GM19099 (cell line): Measurements from ENCODE around the gene N4BP2.
A peak's percentile ranks its signal among the peaks of the same experiment; 100 is the strongest.

Experiments
- POLR2A ChIP-seq: IDR thresholded peaks from 3 replicates; pipeline ENCODE4 v1.6.1; 2011; ENCODE audit warnings: low read depth; ENCODE audit not compliant: insufficient read length; ENCODE audit errors: extremely low read depth

The N4BP2 gene

DNA sequence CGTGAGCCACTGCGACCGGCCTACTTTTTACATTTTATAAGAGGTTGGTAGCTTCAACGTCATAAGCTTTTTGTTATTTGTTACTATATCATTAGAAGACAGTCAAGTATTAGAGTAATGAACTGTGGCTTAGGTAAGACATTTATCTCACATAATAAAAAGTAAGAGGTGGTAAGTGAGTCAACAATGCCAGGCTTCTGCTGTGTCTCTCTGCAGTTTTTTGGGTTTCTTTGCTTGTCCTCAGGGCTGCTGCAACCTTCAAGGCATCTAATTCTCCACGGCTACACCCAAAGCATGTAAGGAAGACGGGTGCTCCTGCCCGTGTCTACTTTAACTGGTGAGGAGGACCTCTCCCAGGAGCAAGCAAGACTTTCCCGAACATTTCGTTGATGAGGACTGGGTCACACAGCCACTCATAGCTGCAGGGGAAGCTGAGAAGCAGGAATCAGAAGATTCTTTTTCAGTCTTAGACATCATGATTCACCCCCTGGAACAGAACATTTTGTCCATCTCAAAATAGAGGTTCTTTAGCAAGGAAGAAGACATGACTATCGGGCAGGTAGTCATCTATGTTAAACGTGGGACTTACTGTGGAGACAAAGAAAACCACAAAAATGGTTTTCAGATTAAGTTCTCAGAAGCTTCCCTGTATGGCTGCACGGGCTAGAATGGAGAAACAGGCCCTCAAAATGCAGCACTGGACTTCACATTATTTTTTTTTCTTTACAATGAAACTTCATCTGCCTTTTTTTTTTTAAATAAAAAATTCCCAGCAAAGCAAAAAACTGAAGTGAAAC is 127.2 kb downstream of the N4BP2 start:
- TF ChIP-seq POLR2A, result no peak

- TF ChIP-seq POLR2A, result no peak
These were observed 129.4 kb downstream of the N4BP2 start for GRCh38 chr4:40185830-40186664.

DNA sequence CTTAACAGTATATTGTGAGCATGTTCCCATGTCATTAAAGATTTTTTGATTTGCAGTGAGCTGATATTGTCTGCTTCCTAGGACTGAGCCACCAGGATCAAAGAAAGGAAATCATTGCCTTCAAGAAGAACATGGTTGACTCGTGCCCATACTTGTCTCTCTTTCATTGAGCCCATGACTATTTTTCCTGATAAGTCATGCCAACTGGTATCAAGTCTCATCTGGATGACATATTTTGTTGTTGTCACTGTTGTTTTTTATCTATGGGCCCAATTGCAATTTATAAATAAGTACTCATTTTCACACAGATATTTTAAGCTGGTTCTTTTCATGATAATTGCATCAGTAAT is 130.0 kb downstream of the N4BP2 start:
- no peak for TF ChIP-seq POLR2A

- no peak for TF ChIP-seq POLR2A
These were observed 130.8 kb downstream of the N4BP2 start for GRCh38 chr4:40187386-40187906.

GRCh38 chr4:40190019-40190418 is 133.4 kb downstream of the N4BP2 start:
- TF ChIP-seq POLR2A, result no peak

GRCh38 chr4:40190465-40190864 is 133.8 kb downstream of the N4BP2 start:
- no peak for TF ChIP-seq POLR2A

GRCh38 chr4:40190880-40191815 is 134.5 kb downstream of the N4BP2 start:
- TF ChIP-seq POLR2A, result no peak

DNA sequence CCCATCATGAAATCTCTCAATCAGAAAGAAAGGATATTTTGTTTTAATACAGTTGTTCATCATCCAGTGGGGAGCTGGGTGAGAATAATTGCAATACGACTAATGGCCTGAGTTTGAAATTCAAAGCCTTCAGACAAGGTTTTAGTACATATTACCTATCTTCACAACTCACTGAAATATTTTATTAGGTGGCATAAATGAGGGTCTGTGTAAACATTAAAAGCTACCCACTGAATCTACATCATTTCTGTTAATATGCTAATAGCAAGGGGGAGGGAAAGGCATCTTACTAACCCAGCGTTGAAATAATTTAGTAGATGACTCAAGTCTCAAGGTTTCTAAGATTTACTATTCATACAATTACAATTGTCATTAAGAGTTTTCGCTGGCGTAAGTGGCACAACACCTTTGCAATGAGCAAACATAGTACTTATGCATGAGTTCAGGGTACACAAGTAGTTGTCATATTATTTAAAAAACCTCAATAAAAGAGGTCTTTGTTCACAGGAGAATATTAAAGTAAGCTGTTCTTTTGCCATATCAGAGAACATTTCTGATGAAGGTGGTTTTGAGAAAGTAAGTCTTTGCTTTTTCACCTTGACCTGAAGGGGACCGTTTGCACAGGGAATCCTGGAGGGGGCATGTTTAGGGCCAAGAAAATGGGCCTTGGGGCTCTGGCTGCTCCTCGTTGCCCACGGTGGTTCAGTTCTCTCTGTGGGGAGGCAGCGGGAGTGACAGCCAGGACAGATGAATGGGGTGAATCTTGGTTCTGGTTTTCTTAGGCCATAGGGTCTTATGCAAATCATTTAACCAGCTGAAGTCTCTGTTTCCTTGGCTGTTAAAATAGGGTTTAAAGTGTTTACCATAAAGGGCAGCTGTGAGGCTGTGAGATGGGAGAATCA is 135.7 kb downstream of the N4BP2 start:
- TF ChIP-seq POLR2A, result peak; percentile 65

GRCh38 chr4:40193016-40193571 is 136.4 kb downstream of the N4BP2 start:
- peak; percentile 63 for TF ChIP-seq POLR2A

DNA sequence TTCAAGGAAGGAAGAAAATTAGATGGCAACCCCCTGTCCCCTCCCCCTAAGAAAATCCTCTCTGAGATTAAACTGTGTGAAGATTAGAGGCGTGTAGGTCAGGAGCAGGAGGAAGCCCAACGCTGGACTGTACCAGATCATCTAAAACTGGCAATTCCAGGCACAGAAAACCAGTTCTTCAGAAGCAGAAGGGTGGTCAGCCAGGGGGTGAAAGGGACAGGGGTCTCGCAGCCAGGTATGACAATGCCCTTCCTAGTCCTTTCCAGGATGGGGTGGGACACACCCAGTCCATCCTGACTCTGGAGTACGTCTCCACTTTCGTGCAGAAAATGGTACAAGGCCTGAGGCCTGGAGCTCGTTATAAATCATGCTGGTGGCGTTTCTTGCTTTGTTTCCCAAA is 136.9 kb downstream of the N4BP2 start:
- TF ChIP-seq POLR2A, result peak; percentile 10

DNA sequence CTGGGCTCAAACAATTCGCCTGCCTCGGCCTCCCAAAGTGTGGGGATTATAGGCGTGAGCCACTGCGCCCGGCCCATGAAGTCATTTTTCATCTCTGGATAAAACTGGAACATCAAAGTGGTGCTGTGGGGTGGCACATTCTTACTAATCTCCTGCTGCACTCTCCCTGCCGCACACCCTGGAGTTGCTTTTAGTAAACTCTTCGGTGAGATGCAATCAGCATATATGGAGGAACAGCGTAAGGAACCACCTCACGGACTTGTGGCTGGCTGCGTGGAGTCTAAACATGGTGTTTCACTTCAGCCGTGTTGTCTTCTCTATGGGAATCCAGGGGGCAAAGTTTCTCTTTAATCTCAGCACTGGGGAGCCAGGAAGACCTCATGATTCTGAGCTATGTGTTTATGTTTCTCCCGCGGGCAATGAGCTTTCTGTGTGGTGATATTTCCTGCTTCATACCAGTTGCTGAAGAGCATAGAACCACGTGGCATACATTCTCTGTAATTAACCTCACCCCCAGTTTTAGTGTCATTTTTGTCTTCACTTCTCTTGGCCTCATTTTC is 138.0 kb downstream of the N4BP2 start:
- peak; percentile 56 for TF ChIP-seq POLR2A

DNA sequence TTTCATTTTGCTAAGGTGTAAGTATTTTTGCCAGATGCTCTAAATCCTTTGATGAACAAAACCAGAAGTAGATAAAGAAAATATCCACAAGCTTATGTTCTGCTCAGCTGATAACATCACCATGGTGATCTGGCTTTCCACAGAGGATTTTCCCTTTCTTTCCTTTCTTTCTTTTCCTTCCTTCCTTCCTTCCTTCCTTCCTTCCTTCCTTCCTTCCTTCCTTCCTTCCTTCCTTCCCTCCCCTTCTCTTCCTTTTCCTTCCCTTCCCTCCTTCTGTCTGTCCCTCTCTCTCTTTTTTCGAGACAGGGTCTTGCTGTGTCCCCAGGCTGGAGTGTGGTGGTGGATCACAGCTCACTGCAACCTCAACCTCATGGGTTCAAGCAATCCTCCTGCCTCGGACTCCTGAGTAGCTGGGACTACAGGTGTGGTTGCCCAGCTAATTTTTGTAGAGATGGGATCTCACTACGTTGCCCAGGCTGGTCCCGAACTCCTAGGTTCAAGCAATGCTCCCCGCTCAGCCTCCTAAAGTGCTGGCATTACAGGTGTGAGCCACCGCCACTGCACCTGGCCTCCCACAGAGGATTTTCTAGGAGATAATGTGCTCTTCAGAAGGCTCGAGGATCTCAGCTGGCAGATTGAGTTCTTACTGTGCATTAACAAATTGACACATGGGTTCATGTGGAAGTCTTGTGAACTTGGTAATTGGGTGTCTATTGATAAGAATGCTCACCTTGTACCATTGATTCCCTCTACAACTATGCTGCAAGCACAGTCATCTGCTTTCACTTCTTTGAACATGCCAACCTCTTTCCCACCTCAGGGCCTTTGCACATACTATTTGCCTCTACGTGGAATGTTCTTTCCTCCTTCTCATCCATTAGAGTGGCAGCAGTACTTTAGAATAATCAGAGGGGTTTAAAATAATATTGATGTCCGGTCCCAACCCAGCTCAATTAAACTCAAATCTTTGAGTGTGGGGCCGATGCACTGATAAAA is 138.8 kb downstream of the N4BP2 start:
- no peak for TF ChIP-seq POLR2A
